ENCODE results near the gene ADCY10.

ADCY10 gene

DNA sequence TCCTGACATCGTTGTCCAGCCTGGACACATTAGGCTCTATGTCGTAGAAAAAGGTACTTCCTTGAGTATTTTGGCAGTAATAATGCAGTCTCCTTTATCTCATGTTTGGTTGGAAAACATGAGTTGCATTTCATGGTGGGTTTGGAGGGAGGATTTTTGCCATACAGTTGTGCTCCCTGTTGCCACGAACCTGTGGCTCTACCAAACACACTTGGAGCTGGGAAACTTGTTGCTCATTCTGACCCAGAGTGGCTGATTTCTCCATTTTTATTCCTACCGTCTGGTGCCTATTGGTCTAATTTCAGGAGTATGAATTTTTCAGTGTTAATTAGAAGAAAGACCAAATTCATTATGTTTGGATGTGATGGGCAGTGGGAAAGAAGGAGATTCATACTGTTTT lies 141.5 kb downstream of the ADCY10 start:
- no peak for DNase-seq

DNA sequence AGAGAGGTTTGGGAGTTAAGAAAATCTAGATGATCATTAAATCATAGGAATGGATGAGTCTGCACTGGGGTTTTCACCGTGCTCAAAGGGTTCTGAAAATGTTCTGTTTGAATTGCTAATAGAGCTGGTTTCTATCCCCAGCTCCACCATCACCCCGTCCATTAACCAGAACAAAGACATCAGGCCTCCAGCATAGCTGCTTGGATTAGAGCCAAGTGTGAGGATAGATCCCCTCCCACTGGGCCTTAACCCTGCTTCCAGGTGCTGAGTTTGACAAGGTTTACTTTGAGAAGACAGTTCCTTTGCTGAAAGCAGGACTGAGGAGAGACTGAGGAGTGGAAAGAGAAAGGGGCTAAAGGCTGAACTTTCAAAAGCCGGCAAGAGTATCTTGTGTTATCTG lies 143.8 kb downstream of the ADCY10 start:
- DNase-seq = no peak

DNA sequence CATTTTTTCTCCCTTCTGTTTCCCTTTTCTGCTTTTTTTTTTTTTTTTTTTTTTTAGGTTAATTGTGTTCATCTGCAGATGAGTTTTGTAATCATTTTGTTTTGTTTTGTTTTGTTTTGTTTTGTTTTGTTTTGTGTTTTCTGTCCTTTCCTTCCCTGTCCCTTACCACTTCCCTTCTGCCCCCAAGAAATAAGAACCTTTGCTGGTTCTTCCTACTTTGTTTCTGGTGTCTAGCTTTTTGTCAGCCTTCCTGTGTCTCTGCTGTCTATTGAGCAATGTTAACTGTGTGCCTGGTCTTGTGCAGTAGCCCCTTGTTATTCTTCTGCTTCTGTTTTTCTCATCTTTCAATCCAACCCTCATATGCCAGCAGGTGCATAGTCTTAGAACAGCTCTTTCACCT lies 146.2 kb downstream of the ADCY10 start:
- no peak for DNase-seq

DNA sequence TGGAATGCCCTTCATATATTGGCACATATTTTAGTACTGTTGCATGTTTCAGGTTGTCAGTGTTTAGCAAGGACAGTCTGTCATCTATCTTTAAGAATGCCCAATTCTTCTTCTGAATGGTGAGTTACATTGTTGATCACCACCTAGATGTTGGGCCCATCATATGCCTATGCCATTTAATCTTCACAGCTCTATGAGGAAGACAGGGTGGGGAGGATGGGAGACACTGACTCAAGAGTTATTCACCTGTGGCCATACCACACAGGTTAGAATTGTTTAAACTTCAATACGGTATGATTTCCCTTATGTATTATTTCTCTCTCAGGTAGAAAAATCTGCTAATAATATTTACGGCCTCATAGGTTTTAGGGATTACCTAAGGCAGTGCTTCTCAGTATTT lies 147.4 kb downstream of the ADCY10 start:
- no peak for DNase-seq

DNA sequence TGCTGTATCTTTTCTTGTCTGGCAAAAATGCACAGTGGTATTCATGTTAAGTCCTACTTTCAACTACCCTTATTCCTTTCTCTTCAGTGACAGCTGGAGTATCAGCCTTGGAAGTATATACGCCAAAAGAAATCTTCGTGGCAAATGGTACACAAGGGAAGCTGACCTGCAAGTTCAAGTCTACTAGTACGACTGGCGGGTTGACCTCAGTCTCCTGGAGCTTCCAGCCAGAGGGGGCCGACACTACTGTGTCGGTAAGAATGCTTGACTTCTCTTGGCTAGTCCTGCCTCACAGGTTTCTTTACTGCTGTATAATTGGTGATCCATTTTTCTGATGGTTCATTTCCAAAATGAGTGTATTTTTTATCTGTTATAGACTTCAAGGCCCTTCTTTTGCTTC lies 148.4 kb downstream of the ADCY10 start:
- no peak for DNase-seq

DNA sequence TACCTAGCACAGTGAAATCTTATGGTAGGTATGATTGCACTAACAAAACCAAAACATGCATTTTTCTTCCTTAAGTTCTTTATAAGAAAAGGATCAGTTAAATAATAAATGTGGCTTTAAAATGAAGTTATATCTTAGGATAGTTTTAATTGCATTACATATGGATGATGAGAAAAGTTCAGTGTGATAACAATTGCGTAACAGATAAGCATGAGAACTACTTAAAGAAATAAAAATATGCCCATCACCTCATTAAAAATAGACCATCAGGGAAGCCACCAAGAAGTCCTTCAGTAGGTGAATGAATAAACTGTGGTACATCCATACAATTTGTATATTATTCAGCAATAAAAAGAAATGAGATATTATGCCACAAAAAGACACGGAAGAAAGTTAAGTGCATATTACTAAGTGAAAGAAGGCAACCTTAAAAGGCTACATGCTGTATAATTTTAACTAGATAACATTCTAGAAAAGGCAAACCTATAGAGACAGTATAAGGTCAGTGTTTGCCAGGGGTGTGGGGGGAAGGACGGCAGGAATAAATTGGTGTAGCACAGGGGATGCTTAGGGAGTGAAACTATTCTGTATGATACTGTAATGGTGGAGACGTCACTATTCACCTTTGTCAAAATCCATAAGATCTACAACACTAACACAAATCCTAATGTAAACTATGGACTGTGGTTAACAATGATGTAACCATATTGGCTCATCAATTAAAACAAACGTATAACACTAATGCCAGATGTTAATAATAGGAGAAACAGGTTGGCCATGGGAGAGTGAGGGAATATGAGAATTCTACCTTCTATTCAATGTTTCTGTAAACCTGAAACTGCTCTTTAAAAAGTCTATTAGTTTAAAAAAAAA lies 149.2 kb downstream of the ADCY10 start:
- DNase-seq = no peak

DNA sequence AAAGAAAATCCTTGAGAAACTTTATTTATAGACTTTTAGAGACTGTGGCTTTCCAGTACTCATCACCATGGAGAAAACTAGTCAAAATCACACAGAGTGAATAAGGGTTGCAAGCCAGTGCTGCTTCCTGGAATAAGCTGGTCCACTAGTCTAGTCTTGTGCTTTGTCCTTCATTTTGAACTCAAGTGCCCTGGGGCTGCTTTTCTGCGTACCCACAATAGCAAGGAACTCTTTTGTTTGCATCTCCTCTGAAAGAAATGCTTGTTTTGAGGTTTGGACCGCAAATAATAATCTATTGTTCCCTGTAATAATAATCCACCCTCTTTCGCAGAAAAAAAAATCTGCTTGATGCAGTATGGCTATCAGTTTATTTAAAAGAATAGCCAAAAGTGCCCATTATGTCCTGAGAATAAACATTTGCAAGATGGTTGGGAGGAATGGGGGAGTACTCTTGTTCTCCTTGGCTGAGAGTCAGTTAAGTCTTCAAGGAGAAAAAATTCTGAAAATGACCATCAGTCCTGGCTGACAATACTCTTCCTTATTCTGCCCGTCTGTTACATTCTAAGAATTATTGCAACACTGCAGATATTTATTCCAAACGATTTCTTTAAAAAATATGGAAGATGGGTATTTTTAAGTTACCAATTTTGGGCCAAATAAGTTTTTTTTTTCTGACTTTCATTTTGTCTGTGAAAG lies 150.3 kb downstream of the ADCY10 start:
- no peak for DNase-seq

DNA sequence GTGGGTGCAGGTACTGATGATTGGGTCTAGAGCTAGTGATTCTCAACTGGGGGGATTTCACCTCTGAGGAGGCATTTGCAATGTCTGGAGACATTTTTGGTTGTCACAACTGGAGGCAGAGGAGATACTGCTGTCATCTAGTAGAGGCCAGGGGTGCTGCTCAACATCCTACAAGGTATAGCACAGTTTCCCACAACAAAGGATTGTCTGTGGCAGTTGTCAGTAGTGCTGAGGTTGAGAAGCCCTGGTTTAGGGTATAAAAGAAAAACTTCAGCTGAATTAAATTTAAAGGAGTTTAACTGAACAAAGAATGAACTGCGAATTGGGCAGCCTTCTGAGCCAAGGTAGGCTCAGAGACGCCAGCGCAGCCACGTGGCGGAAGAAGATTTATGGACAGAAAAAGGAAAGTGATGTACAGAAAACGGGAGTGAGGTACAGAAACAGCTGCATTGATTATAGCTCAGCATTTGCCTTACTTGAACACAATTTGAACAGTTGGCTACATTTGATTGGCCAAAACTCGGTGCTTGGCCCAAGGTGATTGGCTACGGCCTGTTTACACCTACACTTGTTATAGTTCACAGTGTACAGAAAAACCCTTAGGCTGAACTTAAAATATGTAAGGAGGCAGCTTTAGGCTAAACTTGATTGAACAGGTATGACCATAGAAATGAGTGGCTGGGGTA lies 151.7 kb downstream of the ADCY10 start:
- DNase-seq = no peak

DNA sequence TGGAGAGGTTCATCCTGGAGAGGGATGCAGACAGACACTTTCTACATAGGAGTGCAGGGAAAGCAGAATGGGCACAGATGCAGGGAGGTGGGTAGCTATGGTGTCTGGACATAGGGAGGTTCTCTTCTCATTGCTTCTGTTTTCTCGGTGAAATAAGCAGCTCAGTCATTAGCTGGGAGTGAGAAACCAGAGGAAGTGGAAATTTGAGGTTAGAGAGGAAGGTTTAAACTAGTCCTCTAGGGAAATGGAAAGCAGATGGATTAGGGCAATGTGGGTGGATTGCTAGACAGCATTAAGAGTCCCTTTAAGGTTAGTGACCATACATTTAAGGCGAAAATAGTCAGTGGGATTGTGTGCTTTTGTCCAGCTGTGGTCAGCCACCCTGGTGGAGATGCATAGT lies 152.5 kb downstream of the ADCY10 start:
- DNase-seq = no peak

Measured in NCI-H2227 treated with DMSO at 0.1 percent for 48 hours (cell line).